ENCODE data around the gene PI4K2A. TPM values are rescaled to one million over a fixed set of nuclear protein-coding genes. Genes with fewer than 3 reads are reported as not detected.
"Not testable (repeated sequence)": the region's sequence is repeated elsewhere in the genome, so short reads cannot be mapped to it uniquely, and the experiment has no call there.

The PI4K2A gene
- total and polyA plus RNA-seq, 2 of the 4 experiments (the other 2 are of a cell fraction): 15.8 to 27.3 TPM

- H3K14ac ChIP-seq (replicated peaks; ENCODE audit: low read depth, low read length); H2BK120ac ChIP-seq (ENCODE audit: low read depth, low read length); H2BK5ac ChIP-seq (ENCODE audit: low read depth, low read length, poor library complexity, severe bottlenecking); H3K18ac ChIP-seq (ENCODE audit: low read depth, low read length); H3K4me3 ChIP-seq (ENCODE audit: insufficient read depth, low read depth, low read length); H3K27me3 ChIP-seq (ENCODE audit: control insufficient read depth, insufficient read depth, low read length); H3K23ac ChIP-seq (ENCODE audit: low read depth, low read length); H3K9me3 ChIP-seq (ENCODE audit: control insufficient read depth, insufficient read depth, low read length); H2AFZ ChIP-seq (replicated peaks; ENCODE audit: low read length, poor library complexity); ATAC-seq (ENCODE audit: low read depth); H2BK15ac ChIP-seq (ENCODE audit: low read depth, low read length); H4K91ac ChIP-seq (ENCODE audit: insufficient read depth, low read depth, low read length); H3K27ac ChIP-seq (ENCODE audit: insufficient read depth, low read length); H3K9ac ChIP-seq (ENCODE audit: low read depth, low read length); H3K9me1 ChIP-seq (ENCODE audit: insufficient read depth, low read length); H3K36me3 ChIP-seq (ENCODE audit: control insufficient read depth, insufficient read depth, low read length); H3K56ac ChIP-seq (ENCODE audit: extremely low read depth, insufficient read depth, low read length); BruUV-seq (replicated peaks); H2AK9ac ChIP-seq (replicated peaks; ENCODE audit: low read depth, low read length, poor library complexity); H3K4me1 ChIP-seq (ENCODE audit: control insufficient read depth, insufficient read depth, low read length); intact Hi-C loops (cut with micrococcal nuclease); H2BK20ac ChIP-seq (ENCODE audit: low read depth, low read length); H4K5ac ChIP-seq (ENCODE audit: low read depth, low read length); H2AK5ac ChIP-seq (ENCODE audit: low read depth, low read length); POLR2A ChIA-PET (ENCODE audit: unreplicated experiment); H3K4ac ChIP-seq (ENCODE audit: low read depth, low read length); H3K79me1 ChIP-seq (ENCODE audit: low read depth in 1 of 2, low read length in 2 of 2); CTCF ChIA-PET; in situ Hi-C loops (cut with MboI; ENCODE audit: low sequenced_read_pairs); H4K20me1 ChIP-seq (ENCODE audit: insufficient read depth, low read length); dilution Hi-C loops (cut with HindIII; ENCODE audit: low sequenced_read_pairs, unreplicated experiment); H4K8ac ChIP-seq (ENCODE audit: low read depth in 2 of 2, low read length in 2 of 2); H3K4me2 ChIP-seq (ENCODE audit: low read depth, low read length); DNase-seq: not testable (repeated sequence)
- WGBS, 2 experiments (ENCODE audit: extremely low coverage in 2 of 2, insufficient read length in 1 of 2): 64% methylated on average over 2 of the region's 11 CpGs; no CpG with 5 or more reads in 1 of the 2 experiments
Measured at GRCh38 chr10:97698072-97698655, 57.7 kb downstream of the PI4K2A start.
